ENCODE results near the gene RABGEF1. TPM values are rescaled to one million over a fixed set of nuclear protein-coding genes. Genes with fewer than 3 reads are reported as not detected.

RABGEF1 gene
- total RNA-seq, 3 donors from 2014 or later (not counting 1 experiment from before 2014, with no cell fraction given) = 26.1 to 38.1 (median 31.7) TPM

DNA sequence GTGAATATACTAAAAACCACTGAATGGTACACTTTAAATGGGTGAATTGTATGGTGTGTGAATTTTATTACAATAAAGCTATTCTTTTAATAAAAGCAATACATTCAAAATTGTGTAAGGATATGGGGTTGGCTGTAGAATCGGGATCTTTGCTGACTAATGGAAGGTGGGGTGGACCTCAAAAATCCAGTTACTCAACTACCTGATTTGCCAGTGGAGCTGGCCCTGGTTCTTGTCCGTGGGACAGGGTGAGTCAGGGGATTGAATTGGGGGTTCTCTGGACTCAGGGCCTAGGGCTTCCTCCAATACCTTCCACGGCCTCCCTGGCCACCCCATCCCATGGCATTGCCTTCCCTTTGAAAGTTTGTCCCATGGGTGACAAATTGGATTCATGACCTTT, 13.5 kb upstream of the RABGEF1 start:
- no peak overlapping the region for H3K27ac Mint-ChIP-seq

GRCh38 chr7:66728571-66728970, 12.0 kb upstream of the RABGEF1 start:
- no peak for TF ChIP-seq CTCF (IDR thresholded peaks at IDR 0.05)
- Histone ChIP-seq H3K4me1 (ENCODE audit: control insufficient read depth, insufficient read depth, low read length) (no peaks in the 10 kb centered on the region), H3K4me3 (ENCODE audit: low read length) (no peak overlapping the region), H3K27me3 (ENCODE audit: control insufficient read depth, insufficient read depth, low read length) (no peaks in the 10 kb centered on the region), H3K9me3 (ENCODE audit: control insufficient read depth, insufficient read depth, low read length) (peaks cover 2% of the 10 kb centered on the region), H3K36me3 (ENCODE audit: control insufficient read depth, insufficient read depth, low read length) (no peaks in the 10 kb centered on the region), H3K27ac (ENCODE audit: low read length) (no peak overlapping the region)
- Mint-ChIP-seq H3K36me3 (peaks cover 16% of the 10 kb centered on the region), H3K4me1 (peaks cover 0 to 12% of the 10 kb centered on the region in 2 donors), H3K27ac (peak overlapping the region in 1 of 2 donors; percentile 42), H3K4me3 (no peak overlapping the region), H3K9me3 (peaks cover 6 to 7% of the 10 kb centered on the region in 2 donors), H3K27me3 (ENCODE audit: low read depth in 2 of 2) (no peaks in the 10 kb centered on the region)
- 90% methylated on average over 6 of the region's 6 CpGs for WGBS (ENCODE audit: insufficient coverage)
- DNase-seq (no peak), ATAC-seq (no peak)
- intact Hi-C loops (cut with micrococcal nuclease) = no loop called here

More for the DNA sequence above, 13.5 kb upstream of the RABGEF1 start:
- Mint-ChIP-seq H3K4me3 (no peak overlapping the region), H3K9me3 (peaks cover 6 to 7% of the 10 kb centered on the region in 2 donors), H3K4me1 (peaks cover 0 to 5% of the 10 kb centered on the region in 2 donors), H3K27me3 (ENCODE audit: low read depth in 2 of 2) (no peaks in the 10 kb centered on the region), H3K36me3 (peaks cover 16% of the 10 kb centered on the region)
- Histone ChIP-seq H3K9me3 (ENCODE audit: control insufficient read depth, insufficient read depth, low read length) (peaks cover 2% of the 10 kb centered on the region), H3K27me3 (ENCODE audit: control insufficient read depth, insufficient read depth, low read length) (no peaks in the 10 kb centered on the region), H3K4me3 (ENCODE audit: low read length) (no peak overlapping the region), H3K27ac (ENCODE audit: low read length) (no peak overlapping the region), H3K4me1 (ENCODE audit: control insufficient read depth, insufficient read depth, low read length) (no peaks in the 10 kb centered on the region), H3K36me3 (ENCODE audit: control insufficient read depth, insufficient read depth, low read length) (no peaks in the 10 kb centered on the region)
- TF ChIP-seq CTCF (IDR thresholded peaks at IDR 0.05) = no peak
- ATAC-seq = no peak
- DNase-seq = no peak
- WGBS (ENCODE audit: insufficient coverage) = 98% methylated on average over 3 of the region's 3 CpGs
- intact Hi-C loops (cut with micrococcal nuclease) = no loop called here

DNA sequence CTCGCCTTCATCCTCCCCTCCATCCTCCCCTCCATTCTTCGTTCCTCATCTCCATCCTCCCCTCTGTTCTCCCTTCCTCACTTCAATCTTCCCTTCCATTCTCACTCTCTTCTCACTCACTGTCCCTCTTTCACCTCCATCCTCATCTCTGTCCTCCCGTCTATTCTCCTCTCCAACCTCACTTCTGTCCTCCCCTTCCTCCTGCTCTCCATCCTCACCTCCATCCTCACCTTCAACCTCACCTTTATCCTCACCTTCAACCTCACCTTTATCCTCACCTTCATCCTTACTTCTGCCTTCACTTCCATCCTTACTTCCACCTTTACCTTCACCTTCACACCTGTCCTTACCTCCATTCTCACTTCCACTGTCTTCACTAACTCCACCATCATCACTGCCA, 11.3 kb upstream of the RABGEF1 start:
- intact Hi-C loops (cut with micrococcal nuclease) = no loop called here
- Histone ChIP-seq H3K27ac (ENCODE audit: low read length) (no peak overlapping the region), H3K9me3 (ENCODE audit: control insufficient read depth, insufficient read depth, low read length) (peaks cover 2% of the 10 kb centered on the region), H3K27me3 (ENCODE audit: control insufficient read depth, insufficient read depth, low read length) (no peaks in the 10 kb centered on the region), H3K36me3 (ENCODE audit: control insufficient read depth, insufficient read depth, low read length) (no peaks in the 10 kb centered on the region), H3K4me1 (ENCODE audit: control insufficient read depth, insufficient read depth, low read length) (no peaks in the 10 kb centered on the region), H3K4me3 (ENCODE audit: low read length) (no peak overlapping the region)
- TF ChIP-seq CTCF (IDR thresholded peaks at IDR 0.05) = no peak
- Mint-ChIP-seq H3K4me1 (peaks cover 0 to 12% of the 10 kb centered on the region in 2 donors), H3K9me3 (peaks cover 5 to 6% of the 10 kb centered on the region in 2 donors), H3K27me3 (ENCODE audit: low read depth in 2 of 2) (no peaks in the 10 kb centered on the region), H3K36me3 (peaks cover 10% of the 10 kb centered on the region), H3K27ac (no peak overlapping the region), H3K4me3 (no peak overlapping the region)
- DNase-seq = no peak
- no peak for ATAC-seq
- 95% methylated on average over 3 of the region's 3 CpGs for WGBS (ENCODE audit: insufficient coverage)

DNA sequence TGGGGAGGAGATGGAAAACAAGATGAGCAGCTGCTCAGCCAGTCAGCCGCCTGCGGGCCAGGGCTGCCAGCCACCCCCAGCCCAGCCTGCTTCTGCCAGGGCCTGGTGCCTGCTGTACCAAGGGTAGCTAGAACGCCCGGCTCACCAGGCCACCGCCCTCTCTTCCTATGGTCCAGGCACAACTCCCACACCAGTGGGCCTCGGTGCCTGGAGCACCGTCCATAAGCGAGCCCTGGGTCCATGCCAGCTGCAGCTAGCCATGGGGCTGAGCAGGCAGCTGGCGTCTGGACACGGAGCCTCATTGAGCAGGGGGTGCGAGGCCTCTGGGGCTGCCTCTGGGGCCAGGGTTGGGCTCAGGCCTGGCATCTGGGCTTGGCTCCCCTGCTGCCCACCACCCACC, 8.5 kb upstream of the RABGEF1 start:
- intact Hi-C loops (cut with micrococcal nuclease) = no loop called here
- H3K36me3 ChIP-seq (ENCODE audit: control insufficient read depth, insufficient read depth, low read length) = peaks cover 1% of the 10 kb centered on the region
- no peaks in the 10 kb centered on the region for H3K27me3 Mint-ChIP-seq (ENCODE audit: low read depth in 2 of 2)
- TF ChIP-seq CTCF (IDR thresholded peaks at IDR 0.05) = no peak
- no peaks in the 10 kb centered on the region for H3K36me3 Mint-ChIP-seq
- no peak overlapping the region for H3K27ac ChIP-seq (ENCODE audit: low read length)
- 96% methylated on average over 11 of the region's 11 CpGs for WGBS (ENCODE audit: insufficient coverage)
- no peaks in the 10 kb centered on the region for H3K9me3 Mint-ChIP-seq
- ATAC-seq (no peak), DNase-seq (no peak)
- peaks cover 19 to 33% of the 10 kb centered on the region in 2 donors for H3K4me1 Mint-ChIP-seq
- peak overlapping the region in 1 of 2 donors; percentile 40 for H3K27ac Mint-ChIP-seq
- H3K27me3 ChIP-seq (ENCODE audit: control insufficient read depth, insufficient read depth, low read length) = no peaks in the 10 kb centered on the region
- H3K9me3 ChIP-seq (ENCODE audit: control insufficient read depth, insufficient read depth, low read length) = no peaks in the 10 kb centered on the region
- H3K4me1 ChIP-seq (ENCODE audit: control insufficient read depth, insufficient read depth, low read length) = peaks cover 2% of the 10 kb centered on the region
- no peak overlapping the region for H3K4me3 Mint-ChIP-seq
- no peak overlapping the region for H3K4me3 ChIP-seq (ENCODE audit: low read length)

Data from natural killer cell (primary cell).